GM12864 (cell line): ENCODE data around the gene TMEM60.
"Not testable (repeated sequence)": the region's sequence is repeated elsewhere in the genome, so short reads cannot be mapped to it uniquely, and the experiment has no call there.

Experiments used
- DNase-seq: peaks from one replicate; pipeline ENCODE4 v3.0.0-alpha.2; 2011; ENCODE audit warnings: low read depth
- H3K4me3 ChIP-seq: 2 replicates; pipeline ENCODE4 v1.5.1; 2011; ENCODE audit warnings: mild to moderate bottlenecking, low read depth, low read length, control low read depth
- CTCF ChIP-seq: IDR thresholded peaks from 2 replicates; pipeline ENCODE4 v1.5.1; 2011; ENCODE audit warnings: low read depth, mild to moderate bottlenecking, moderate library complexity, low read length, control low read depth, inconsistent platforms; ENCODE audit errors: missing control alignments

TMEM60 gene

DNA sequence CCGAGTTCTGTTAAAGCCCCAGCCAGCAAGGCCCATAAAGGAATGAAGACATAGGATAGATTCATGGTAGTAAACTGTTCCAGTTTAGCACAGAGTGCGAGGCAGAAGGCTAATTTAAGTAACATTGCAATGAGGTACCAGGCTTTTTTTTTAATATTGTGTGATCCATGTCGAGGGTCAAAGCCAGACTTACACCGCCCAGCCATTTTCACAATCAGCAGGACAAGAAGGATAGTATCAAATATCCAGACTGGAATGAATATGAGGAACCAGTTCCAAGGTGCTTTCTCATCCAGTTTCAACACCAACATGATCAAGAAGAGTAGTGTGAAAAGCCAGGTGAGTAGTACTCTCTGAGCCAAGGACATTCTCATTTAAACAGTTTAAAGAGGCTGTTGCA, 4.2 kb downstream of the TMEM60 start:
- TF ChIP-seq CTCF: no peak
- H3K4me3 ChIP-seq: no peak overlapping the region
- no peak for DNase-seq

DNA sequence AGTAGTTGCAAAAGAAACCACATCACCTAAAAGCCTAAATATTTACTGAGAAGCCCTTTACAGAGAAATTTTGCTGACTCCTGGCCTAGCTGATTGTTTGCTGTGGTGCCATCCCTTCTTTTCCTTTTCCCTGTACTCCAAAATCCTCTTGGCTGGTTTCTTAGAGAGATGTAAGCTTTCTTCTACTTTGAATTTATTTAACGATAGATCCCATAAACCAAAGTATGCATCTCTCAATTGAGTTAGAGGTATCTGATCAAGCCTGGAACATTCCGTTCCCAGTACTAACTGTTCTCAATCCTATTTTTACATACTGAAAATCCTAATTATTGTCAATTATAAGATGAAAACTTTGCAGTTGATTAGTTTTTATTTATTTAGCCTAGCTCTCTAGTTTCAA, 6.3 kb downstream of the TMEM60 start:
- no peak overlapping the region for H3K4me3 ChIP-seq
- TF ChIP-seq CTCF: no peak
- DNase-seq: no peak

- no peak for DNase-seq
- no peak for TF ChIP-seq CTCF
- H3K4me3 ChIP-seq: no peak overlapping the region
Measured at GRCh38 chr7:77791336-77791735, 6.9 kb downstream of the TMEM60 start.

DNA sequence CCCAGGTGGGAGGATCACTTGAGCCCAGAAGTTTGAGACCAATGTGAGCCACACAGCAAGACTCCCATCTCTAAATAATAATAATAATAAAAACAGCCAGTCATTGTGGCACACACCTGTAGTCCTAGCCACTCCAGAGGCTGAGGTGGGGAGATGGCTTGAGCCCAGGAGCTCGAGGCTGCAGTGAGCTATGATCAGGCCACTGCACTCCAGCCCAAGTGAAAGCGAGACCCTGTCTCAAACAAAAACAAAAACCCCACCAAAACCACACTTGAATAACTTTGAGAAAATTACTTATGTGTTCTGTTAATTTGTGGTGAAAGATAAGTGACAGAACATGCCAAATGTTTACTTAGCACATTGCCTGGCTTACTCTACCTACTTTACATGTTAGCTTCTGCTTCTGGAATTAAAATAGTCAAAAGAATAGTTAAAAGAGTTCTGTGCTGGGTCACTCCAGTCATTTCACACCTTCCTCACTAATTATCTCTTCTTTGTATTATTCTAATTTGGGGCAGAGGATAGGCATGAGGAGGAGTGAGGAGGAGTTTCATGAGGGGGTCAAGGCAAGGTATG, 9.8 kb downstream of the TMEM60 start:
- TF ChIP-seq CTCF: no peak
- no peak for DNase-seq
- no peak overlapping the region for H3K4me3 ChIP-seq

GRCh38 chr7:77786741-77787140, 11.5 kb downstream of the TMEM60 start:
- no peak overlapping the region for H3K4me3 ChIP-seq
- no peak for DNase-seq
- no peak for TF ChIP-seq CTCF

GRCh38 chr7:77786018-77786417, 12.2 kb downstream of the TMEM60 start:
- no peak overlapping the region for H3K4me3 ChIP-seq
- DNase-seq: no peak
- TF ChIP-seq CTCF: no peak

GRCh38 chr7:77784426-77784825, 13.8 kb downstream of the TMEM60 start:
- not testable (repeated sequence) for DNase-seq, H3K4me3 ChIP-seq
